Liver (tissue), 3 donors: Measurements from ENCODE around the gene ATF7.

Experiments used
- ATF3 ChIP-seq: IDR thresholded peaks from 2 replicates; pipeline ENCODE4 v1.6.1; 2016; ENCODE audit warnings: antibody characterized with exemption
- CTCF ChIP-seq: fragments of 150-350 bp; IDR thresholded peaks from 2 replicates; pipeline ENCODE4 v1.5.1; 2017; ENCODE audit warnings: improper control_type of control experiment, low read depth, low read length; ENCODE audit not compliant: missing input control
- EGR1 ChIP-seq, 2 donors: IDR thresholded peaks; 2 replicates each; pipeline ENCODE4 v1.6.1; 2016 to 2018; ENCODE audit warnings: antibody characterized with exemption in 2 of 2, low read depth in 2 of 2
- FOXA1 ChIP-seq: IDR thresholded peaks from 2 replicates; pipeline ENCODE4 v1.6.1; 2016; ENCODE audit warnings: antibody characterized with exemption
- GABPA ChIP-seq, 2 donors: IDR thresholded peaks in 1 of 2; conservative IDR thresholded peaks in 1 of 2; 2 replicates each; pipeline ENCODE4 v1.6.1; 2016; ENCODE audit warnings: antibody characterized with exemption in 2 of 2, mild to moderate bottlenecking in 1 of 2, moderate library complexity in 1 of 2
- JUND ChIP-seq, 2 donors: IDR thresholded peaks; 2 replicates each; pipeline ENCODE4 v1.6.1; 2016; ENCODE audit warnings: antibody characterized with exemption in 2 of 2
- MAX ChIP-seq: IDR thresholded peaks from 2 replicates; pipeline ENCODE4 v1.6.1; 2016; ENCODE audit warnings: antibody characterized with exemption
- NR2F2 ChIP-seq: IDR thresholded peaks from 2 replicates; pipeline ENCODE4 v1.6.1; 2016; ENCODE audit warnings: antibody characterized with exemption
- TAF1 ChIP-seq: conservative IDR thresholded peaks from 2 replicates; pipeline ENCODE4 v1.6.1; 2016; ENCODE audit warnings: antibody characterized with exemption, mild to moderate bottlenecking
- YY1 ChIP-seq: IDR thresholded peaks from 2 replicates; pipeline ENCODE4 v1.6.1; 2016; ENCODE audit warnings: antibody characterized with exemption, mild to moderate bottlenecking
- ZBTB33 ChIP-seq: IDR thresholded peaks from 2 replicates; pipeline ENCODE4 v1.6.1; 2016; ENCODE audit warnings: antibody characterized with exemption
- donor health status: healthy.
- donor health status: healthy.

GRCh38 chr12:53645165-53645564, 19.0 kb upstream of the ATF7 start:
- TF ChIP-seq EGR1 (IDR thresholded peaks at IDR 0.05; ENCODE audit: low read depth in 2 of 2) (no peak), ZBTB33 (no peak), CTCF (no peak), NR2F2 (no peak), MAX (no peak), YY1 (no peak), GABPA (IDR thresholded peaks at IDR 0.05 in 1 of 2, conservative IDR thresholded peaks at IDR 0.05 in 1 of 2) (no peak), ATF3 (no peak), FOXA1 (no peak), JUND (IDR thresholded peaks at IDR 0.05) (no peak), TAF1 (no peak)
